ENCODE measurements around the gene DSG2.

DSG2 gene

DNA sequence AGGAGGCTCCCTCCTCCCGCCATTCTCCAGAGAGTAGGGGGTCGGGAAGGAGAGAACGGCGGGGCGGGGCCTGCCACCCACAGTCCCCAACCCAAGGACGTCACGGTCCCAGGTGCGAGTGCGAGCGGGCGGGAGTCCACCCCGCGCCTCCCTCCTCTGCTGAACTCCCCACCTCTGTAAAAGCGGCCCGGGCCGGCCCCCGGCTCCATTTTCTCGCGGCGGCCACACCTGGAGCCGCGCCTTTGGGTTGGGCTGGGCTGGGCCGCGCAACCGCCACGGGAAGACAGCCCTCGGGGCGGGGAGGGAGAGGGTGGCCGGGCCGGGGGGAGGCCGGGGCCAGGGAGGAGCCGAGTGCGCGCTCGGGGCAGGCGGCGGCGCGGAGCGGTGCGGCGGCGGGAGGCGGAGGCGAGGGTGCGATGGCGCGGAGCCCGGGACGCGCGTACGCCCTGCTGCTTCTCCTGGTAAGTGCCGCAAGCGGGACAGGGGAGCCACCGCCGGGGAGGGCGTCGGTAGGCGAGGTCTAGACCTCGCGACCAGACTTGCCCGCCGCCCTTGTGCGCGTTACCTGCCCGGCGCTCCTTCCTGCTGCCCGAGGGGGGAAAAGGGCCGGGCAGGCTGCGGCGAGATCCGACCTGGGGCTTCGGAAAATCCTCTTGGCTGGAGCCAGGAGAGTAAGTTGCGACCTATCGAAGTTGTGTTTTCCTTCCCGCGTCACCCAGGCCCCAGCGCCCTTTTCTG is at the start of gene DSG2:
TSS of gene DSG2 (plus strand) at position 342 of the 738 bp plus-strand sequence. CDS start at position 417, 75 bp downstream.
- TF ChIP-seq, protein P1, sequence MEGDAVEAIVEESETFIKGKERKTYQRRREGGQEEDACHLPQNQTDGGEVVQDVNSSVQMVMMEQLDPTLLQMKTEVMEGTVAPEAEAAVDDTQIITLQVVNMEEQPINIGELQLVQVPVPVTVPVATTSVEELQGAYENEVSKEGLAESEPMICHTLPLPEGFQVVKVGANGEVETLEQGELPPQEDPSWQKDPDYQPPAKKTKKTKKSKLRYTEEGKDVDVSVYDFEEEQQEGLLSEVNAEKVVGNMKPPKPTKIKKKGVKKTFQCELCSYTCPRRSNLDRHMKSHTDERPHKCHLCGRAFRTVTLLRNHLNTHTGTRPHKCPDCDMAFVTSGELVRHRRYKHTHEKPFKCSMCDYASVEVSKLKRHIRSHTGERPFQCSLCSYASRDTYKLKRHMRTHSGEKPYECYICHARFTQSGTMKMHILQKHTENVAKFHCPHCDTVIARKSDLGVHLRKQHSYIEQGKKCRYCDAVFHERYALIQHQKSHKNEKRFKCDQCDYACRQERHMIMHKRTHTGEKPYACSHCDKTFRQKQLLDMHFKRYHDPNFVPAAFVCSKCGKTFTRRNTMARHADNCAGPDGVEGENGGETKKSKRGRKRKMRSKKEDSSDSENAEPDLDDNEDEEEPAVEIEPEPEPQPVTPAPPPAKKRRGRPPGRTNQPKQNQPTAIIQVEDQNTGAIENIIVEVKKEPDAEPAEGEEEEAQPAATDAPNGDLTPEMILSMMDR (IDR thresholded peaks at IDR 0.05; ENCODE audit: insufficient read depth, low read length, poor library complexity, severe bottlenecking), result no peak
- Histone ChIP-seq H3K27me3 (replicated peaks; ENCODE audit: control insufficient read depth, insufficient read depth, low read length) (no peaks in the 10 kb centered on the region), H3K36me3 (ENCODE audit: control insufficient read depth, insufficient read depth, low read length) (no peaks in the 10 kb centered on the region), H3K4me3 (replicated peaks; ENCODE audit: low read depth, low read length) (peak within 1 kb of the TSS; percentile 87)
- DNase-seq (ENCODE audit: extremely low read depth, insufficient read length), result peak; percentile 85

DNA sequence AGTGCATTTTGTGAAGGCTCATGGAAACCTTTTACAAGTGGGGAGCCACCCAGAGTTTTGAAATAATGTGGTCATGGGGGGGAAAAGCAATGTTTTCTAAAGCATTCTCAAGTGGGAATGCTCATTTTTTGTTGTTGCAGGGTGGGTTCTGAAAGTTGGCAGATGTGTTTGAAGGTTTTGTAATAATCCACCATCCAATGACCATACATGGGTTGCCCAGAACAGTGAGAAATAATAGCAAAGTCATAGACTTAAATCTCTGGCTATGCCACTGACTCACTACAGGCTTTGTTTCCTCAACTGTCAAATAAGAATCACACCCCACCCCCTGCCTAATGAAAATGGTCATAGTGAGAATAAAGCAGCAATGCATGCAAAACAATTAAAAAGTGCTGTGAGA is 47.6 kb upstream of the DSG2 start:
- no peaks in the 10 kb centered on the region for H3K27me3 ChIP-seq (replicated peaks; ENCODE audit: control insufficient read depth, insufficient read depth, low read length)
- TF ChIP-seq, protein P1 (IDR thresholded peaks at IDR 0.05; ENCODE audit: insufficient read depth, low read length, poor library complexity, severe bottlenecking), result no peak
- no peaks in the 10 kb centered on the region for H3K36me3 ChIP-seq (ENCODE audit: control insufficient read depth, insufficient read depth, low read length)
- no peak for DNase-seq (ENCODE audit: extremely low read depth, insufficient read length)
- no peak overlapping the region for H3K4me3 ChIP-seq (replicated peaks; ENCODE audit: low read depth, low read length)

DNA sequence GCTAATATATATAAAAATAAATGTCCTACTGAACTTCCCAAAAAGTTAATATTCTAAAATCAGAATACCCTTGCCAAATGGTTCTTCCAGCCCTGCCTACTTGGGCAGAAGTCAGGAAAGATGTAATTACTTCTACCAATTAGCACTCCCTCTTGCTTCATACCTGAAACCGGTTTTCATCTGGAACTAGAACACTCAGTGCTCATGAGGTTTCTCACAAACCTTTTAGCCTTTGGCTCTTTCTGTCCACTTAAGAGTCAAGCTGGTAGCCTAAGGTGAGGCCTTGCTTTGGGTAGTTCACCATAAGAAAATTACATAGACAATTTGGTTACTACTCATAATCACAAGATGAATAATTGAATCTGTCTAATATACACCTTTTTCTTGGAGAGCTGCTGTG is 46.4 kb upstream of the DSG2 start:
- DNase-seq (ENCODE audit: extremely low read depth, insufficient read length), result no peak
- H3K36me3 ChIP-seq (ENCODE audit: control insufficient read depth, insufficient read depth, low read length), result no peaks in the 10 kb centered on the region
- TF ChIP-seq, protein P1 (IDR thresholded peaks at IDR 0.05; ENCODE audit: insufficient read depth, low read length, poor library complexity, severe bottlenecking), result no peak
- no peak overlapping the region for H3K4me3 ChIP-seq (replicated peaks; ENCODE audit: low read depth, low read length)
- H3K27me3 ChIP-seq (replicated peaks; ENCODE audit: control insufficient read depth, insufficient read depth, low read length), result no peaks in the 10 kb centered on the region

DNA sequence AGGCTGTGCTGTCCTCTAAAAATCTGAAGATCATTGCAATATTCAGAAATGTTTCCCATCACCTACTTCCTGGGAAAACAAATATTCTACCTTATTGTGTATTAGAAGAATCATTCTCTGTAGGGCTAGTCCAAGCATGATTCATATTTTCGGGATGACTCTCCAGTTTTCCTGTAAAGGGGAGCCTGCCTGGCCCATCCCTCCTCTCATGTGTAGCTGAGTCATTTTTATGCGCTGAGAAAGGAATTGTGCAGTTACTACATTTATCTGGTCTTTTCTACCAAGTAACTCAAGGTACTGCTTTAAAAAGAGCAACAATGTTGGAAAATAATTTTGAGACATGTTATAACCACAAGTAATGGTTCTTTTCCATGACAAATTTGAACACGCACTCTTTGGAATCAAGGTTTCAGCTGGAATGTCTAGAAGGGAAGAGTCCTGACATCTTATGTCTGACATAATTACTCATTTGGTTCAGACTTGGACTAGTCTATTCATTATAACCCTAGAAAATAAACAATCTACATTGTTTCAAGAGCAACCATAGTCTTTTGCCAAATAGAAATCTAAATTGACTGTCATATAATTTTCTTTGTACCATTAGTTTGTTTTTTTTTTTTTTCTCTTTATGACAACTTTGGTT is 43.8 kb upstream of the DSG2 start:
- DNase-seq (ENCODE audit: extremely low read depth, insufficient read length), result no peak
- TF ChIP-seq, protein P1 (IDR thresholded peaks at IDR 0.05; ENCODE audit: insufficient read depth, low read length, poor library complexity, severe bottlenecking), result no peak
- no peaks in the 10 kb centered on the region for H3K36me3 ChIP-seq (ENCODE audit: control insufficient read depth, insufficient read depth, low read length)
- H3K4me3 ChIP-seq (replicated peaks; ENCODE audit: low read depth, low read length), result no peak overlapping the region
- no peaks in the 10 kb centered on the region for H3K27me3 ChIP-seq (replicated peaks; ENCODE audit: control insufficient read depth, insufficient read depth, low read length)

DNA sequence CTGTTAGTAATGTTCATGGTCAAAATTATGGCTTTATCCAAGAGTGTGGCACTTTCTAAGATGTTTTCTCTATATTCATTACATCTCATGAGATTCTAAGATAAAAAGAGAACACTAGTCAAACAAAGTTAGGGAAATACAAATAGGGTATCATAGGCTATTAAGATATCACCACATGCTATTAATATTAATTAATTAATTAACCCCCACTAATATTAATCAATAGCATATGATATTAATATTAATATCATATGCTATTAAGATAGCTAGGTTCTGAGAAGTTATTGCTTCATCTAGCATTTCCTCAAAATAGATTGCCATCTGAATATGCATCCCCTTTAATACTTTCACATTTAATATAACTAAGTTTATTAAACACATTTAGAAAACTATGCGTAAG is 28.3 kb upstream of the DSG2 start:
- TF ChIP-seq, protein P1 (IDR thresholded peaks at IDR 0.05; ENCODE audit: insufficient read depth, low read length, poor library complexity, severe bottlenecking), result no peak
- DNase-seq (ENCODE audit: extremely low read depth, insufficient read length), result no peak
- Histone ChIP-seq H3K36me3 (ENCODE audit: control insufficient read depth, insufficient read depth, low read length) (no peaks in the 10 kb centered on the region), H3K27me3 (replicated peaks; ENCODE audit: control insufficient read depth, insufficient read depth, low read length) (no peaks in the 10 kb centered on the region), H3K4me3 (replicated peaks; ENCODE audit: low read depth, low read length) (no peak overlapping the region)

Data from GM06990 (cell line).